ENCODE results near the gene CEMIP. TPM values are rescaled to one million over a fixed set of nuclear protein-coding genes. Genes with fewer than 3 reads are reported as not detected.
A peak's percentile ranks its signal among the peaks of the same experiment; 100 is the strongest.

The CEMIP gene
- polyA plus RNA-seq, 2 of the 4 experiments (the other 2 are of a cell fraction), result 0.54 to 0.84 TPM

DNA sequence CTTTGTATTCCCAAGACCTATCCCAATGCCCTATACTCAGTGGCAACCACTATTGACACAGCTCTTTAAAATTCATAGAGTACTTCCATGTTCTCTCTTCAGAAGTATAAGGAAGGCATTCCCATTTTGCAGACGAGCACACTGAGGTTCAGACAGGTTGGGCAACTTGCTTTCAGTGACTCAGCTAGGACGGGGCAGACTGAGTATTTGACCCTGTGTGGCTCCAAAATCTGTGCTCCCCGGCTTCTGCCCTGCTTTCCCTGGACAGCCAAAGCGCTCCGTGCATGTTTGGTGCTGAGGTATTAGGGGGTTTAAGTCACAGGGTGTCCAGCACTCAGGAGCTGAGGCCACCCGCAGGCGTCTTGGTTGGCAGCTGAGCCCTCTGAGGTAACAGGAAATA is 59.5 kb downstream of the CEMIP start:
- H3K4me3 ChIP-seq, result no peak overlapping the region
- CTCF ChIA-PET, result interaction anchor here (1.0 to 1.3 kb wide), 2 partner anchors 35 to 391 kb away, joined by 3 to 4 read pairs; no protein-coding TSS in a partner anchor
- POLR2A ChIA-PET, result no interaction called here
- no peak for ATAC-seq
- no peak overlapping the region for H3K4me2 ChIP-seq
- no peak for TF ChIP-seq HOXB5 (CRISPR knock-in tag; IDR thresholded peaks at IDR 0.05)
- no peak for TF ChIP-seq SREBF2 (IDR thresholded peaks at IDR 0.05)
- no peak for TF ChIP-seq HOXB13 (CRISPR knock-in tag; IDR thresholded peaks at IDR 0.05; ENCODE audit: low read depth)
- TF ChIP-seq, protein P1, sequence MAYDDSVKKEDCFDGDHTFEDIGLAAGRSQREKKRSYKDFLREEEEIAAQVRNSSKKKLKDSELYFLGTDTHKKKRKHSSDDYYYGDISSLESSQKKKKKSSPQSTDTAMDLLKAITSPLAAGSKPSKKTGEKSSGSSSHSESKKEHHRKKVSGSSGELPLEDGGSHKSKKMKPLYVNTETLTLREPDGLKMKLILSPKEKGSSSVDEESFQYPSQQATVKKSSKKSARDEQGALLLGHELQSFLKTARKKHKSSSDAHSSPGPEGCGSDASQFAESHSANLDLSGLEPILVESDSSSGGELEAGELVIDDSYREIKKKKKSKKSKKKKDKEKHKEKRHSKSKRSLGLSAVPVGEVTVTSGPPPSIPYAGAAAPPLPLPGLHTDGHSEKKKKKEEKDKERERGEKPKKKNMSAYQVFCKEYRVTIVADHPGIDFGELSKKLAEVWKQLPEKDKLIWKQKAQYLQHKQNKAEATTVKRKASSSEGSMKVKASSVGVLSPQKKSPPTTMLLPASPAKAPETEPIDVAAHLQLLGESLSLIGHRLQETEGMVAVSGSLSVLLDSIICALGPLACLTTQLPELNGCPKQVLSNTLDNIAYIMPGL (CRISPR knock-in tag; IDR thresholded peaks at IDR 0.05; ENCODE audit: borderline replicate concordance), result no peak
- no peak for TF ChIP-seq SMC3 (IDR thresholded peaks at IDR 0.05)
- no peak for TF ChIP-seq BHLHE40 (IDR thresholded peaks at IDR 0.05; ENCODE audit: low read depth, low read length)
- TF ChIP-seq ZNF302 (CRISPR knock-in tag; IDR thresholded peaks at IDR 0.05), result no peak
- no peak for TF ChIP-seq HDAC2 (IDR thresholded peaks at IDR 0.05)
- TF ChIP-seq TFCP2L1 (CRISPR knock-in tag; IDR thresholded peaks at IDR 0.05), result no peak
- no peak for TF ChIP-seq ZSCAN20 (CRISPR knock-in tag; IDR thresholded peaks at IDR 0.05)
- TF ChIP-seq RCOR1 (IDR thresholded peaks at IDR 0.05; ENCODE audit: low read depth, low read length), result no peak
- no peak for TF ChIP-seq RARB (CRISPR knock-in tag; IDR thresholded peaks at IDR 0.05)
- TF ChIP-seq, protein P2, sequence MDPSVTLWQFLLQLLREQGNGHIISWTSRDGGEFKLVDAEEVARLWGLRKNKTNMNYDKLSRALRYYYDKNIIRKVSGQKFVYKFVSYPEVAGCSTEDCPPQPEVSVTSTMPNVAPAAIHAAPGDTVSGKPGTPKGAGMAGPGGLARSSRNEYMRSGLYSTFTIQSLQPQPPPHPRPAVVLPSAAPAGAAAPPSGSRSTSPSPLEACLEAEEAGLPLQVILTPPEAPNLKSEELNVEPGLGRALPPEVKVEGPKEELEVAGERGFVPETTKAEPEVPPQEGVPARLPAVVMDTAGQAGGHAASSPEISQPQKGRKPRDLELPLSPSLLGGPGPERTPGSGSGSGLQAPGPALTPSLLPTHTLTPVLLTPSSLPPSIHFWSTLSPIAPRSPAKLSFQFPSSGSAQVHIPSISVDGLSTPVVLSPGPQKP (IDR thresholded peaks at IDR 0.05; ENCODE audit: low read depth, low read length), result no peak
- TF ChIP-seq GATA3 (IDR thresholded peaks at IDR 0.05; ENCODE audit: borderline replicate concordance), result no peak
- WGBS (ENCODE audit: missing lambda C conversion rate), result 69% methylated on average over 7 of the region's 7 CpGs
- no peak for FAIRE-seq
- DNase-seq (ENCODE audit: low read depth in 1 of 2, low spot score in 1 of 2), result no peak
- 0 out of 6 replicates have a peak overlapping the region, but pooled peaks of 1 of the 2 experiments have one; percentile 30 for H3K27ac ChIP-seq
- H3K9me3 ChIP-seq, result no peaks in the 10 kb centered on the region
- peaks cover 24% of the 10 kb centered on the region for H3K4me1 ChIP-seq

DNA sequence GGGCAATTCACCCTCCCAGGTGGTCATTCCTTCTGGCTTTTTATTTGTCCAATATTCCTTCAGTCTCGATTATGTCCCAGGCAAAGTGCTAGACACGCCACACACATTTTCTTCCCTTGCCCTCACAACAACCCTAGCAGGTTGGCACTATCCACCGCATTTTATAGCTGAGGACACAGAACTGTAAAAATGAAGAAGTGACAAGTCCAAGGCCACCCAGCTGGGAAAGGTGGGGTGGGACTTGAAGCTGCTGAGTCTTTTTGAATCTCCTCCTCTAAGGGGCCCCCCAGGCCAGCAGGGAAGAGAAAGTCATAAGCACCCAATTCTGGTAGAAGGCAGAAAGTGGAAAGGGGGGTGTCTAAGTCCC is 60.6 kb downstream of the CEMIP start:
- H3K4me2 ChIP-seq, result peak overlapping the region; percentile 28; the same call in 1 of the 3 replicates
- no peaks in the 10 kb centered on the region for H3K9me3 ChIP-seq
- TF ChIP-seq HOXA7 (CRISPR knock-in tag; IDR thresholded peaks at IDR 0.05), result no peak
- TF ChIP-seq HOXB5 (CRISPR knock-in tag; IDR thresholded peaks at IDR 0.05), result no peak
- no peak for TF ChIP-seq TP53 (CRISPR knock-in tag; IDR thresholded peaks at IDR 0.05)
- no peak for TF ChIP-seq NR3C1 (IDR thresholded peaks at IDR 0.05)
- TF ChIP-seq HOXB13 (CRISPR knock-in tag; IDR thresholded peaks at IDR 0.05; ENCODE audit: low read depth), result no peak
- no peak for TF ChIP-seq ZSCAN20 (CRISPR knock-in tag; IDR thresholded peaks at IDR 0.05)
- no peak for TF ChIP-seq FOSL2 (IDR thresholded peaks at IDR 0.05)
- TF ChIP-seq FOSL2 (CRISPR knock-in tag; IDR thresholded peaks at IDR 0.05), result no peak
- TF ChIP-seq MYC (IDR thresholded peaks at IDR 0.05; ENCODE audit: borderline replicate concordance, low read length), result no peak
- TF ChIP-seq SMC3 (IDR thresholded peaks at IDR 0.05), result no peak
- TF ChIP-seq, protein P3, sequence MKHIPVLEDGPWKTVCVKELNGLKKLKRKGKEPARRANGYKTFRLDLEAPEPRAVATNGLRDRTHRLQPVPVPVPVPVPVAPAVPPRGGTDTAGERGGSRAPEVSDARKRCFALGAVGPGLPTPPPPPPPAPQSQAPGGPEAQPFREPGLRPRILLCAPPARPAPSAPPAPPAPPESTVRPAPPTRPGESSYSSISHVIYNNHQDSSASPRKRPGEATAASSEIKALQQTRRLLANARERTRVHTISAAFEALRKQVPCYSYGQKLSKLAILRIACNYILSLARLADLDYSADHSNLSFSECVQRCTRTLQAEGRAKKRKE (CRISPR knock-in tag; IDR thresholded peaks at IDR 0.05; ENCODE audit: low read depth), result no peak
- no peak for TF ChIP-seq KDM5A (IDR thresholded peaks at IDR 0.05)
- TF ChIP-seq RARB (CRISPR knock-in tag; IDR thresholded peaks at IDR 0.05), result no peak
- no peak for TF ChIP-seq ZNF302 (CRISPR knock-in tag; IDR thresholded peaks at IDR 0.05)
- no peak for TF ChIP-seq POLR2A (IDR thresholded peaks at IDR 0.05; ENCODE audit: low read length)
- no peak for TF ChIP-seq CHD4 (IDR thresholded peaks at IDR 0.05; ENCODE audit: borderline replicate concordance)
- no peak for TF ChIP-seq JUNB (IDR thresholded peaks at IDR 0.05)
- TF ChIP-seq RFX5 (IDR thresholded peaks at IDR 0.05), result no peak
- peak overlapping the region in 1 of 2 experiments; percentile 30; a peak in 1 of 6 replicates for H3K27ac ChIP-seq
- CTCF ChIA-PET, result interaction anchor here (0.6 to 1.3 kb wide), 3 partner anchors 34 to 392 kb away, joined by 3 to 4 read pairs (median 3); no protein-coding TSS in a partner anchor
- WGBS (ENCODE audit: missing lambda C conversion rate), result 48% methylated on average over 3 of the region's 3 CpGs
- no peak overlapping the region for H3K4me3 ChIP-seq
- DNase-seq (ENCODE audit: low read depth in 1 of 2, low spot score in 1 of 2) (no peak), ATAC-seq (no peak), FAIRE-seq (no peak)
- peaks cover 35% of the 10 kb centered on the region for H3K4me1 ChIP-seq
- POLR2A ChIA-PET, result no interaction called here
